Activated naive CD4-positive, alpha-beta T cell treated with anti-CD3 and anti-CD28 coated beads, Interleukin-2, amount 10 ng/mL, durations not matched to agents 7 days and 5 days (primary cell): Measurements from ENCODE around the gene WDR12.
"Not testable (repeated sequence)": the region's sequence is repeated elsewhere in the genome, so short reads cannot be mapped to it uniquely, and the experiment has no call there.

Experiments used
- CTCF ChIA-PET: fragments of 350-600 bp; sonication (Branson Sonifier 250); formaldehyde crosslinking; loops from one replicate; lab custom pipeline; 2021; ENCODE audit warnings: antibody characterized with exemption; lab: Charles Lee
- DNase-seq: peaks from one replicate; pipeline ENCODE4 v3.0.0-alpha.2; 2020
- H3K27ac Mint-ChIP-seq: one replicate; pipeline ENCODE4 v1.8.0; 2021; ENCODE audit warnings: mild to moderate bottlenecking, moderate library complexity, mixed read lengths
- H3K27me3 Mint-ChIP-seq: one replicate; pipeline ENCODE4 v1.8.0; 2021; ENCODE audit warnings: mild to moderate bottlenecking, mixed read lengths
- H3K36me3 Mint-ChIP-seq: one replicate; pipeline ENCODE4 v1.8.0; 2021; ENCODE audit warnings: mixed read lengths
- H3K4me1 Mint-ChIP-seq: one replicate; pipeline ENCODE4 v1.8.0; 2021; ENCODE audit warnings: mixed read lengths
- H3K4me3 Mint-ChIP-seq: one replicate; pipeline ENCODE4 v1.8.0; 2021; ENCODE audit warnings: mild to moderate bottlenecking, moderate library complexity, mixed read lengths
- H3K9me3 Mint-ChIP-seq: one replicate; pipeline ENCODE4 v1.8.0; 2021; ENCODE audit warnings: mixed read lengths

WDR12 gene

GRCh38 chr2:202912342-202913201 lies 1.1 kb upstream of the WDR12 start:
- H3K27me3 Mint-ChIP-seq, H3K36me3 Mint-ChIP-seq, CTCF ChIA-PET, H3K9me3 Mint-ChIP-seq: not testable (repeated sequence)
- peak; percentile 36 for DNase-seq
- Mint-ChIP-seq H3K4me1 (peaks cover 32% of the 10 kb centered on the region), H3K27ac (peak overlapping the region; percentile 97), H3K4me3 (peak overlapping the region; percentile 97)

- H3K9me3 Mint-ChIP-seq, result no peaks in the 10 kb centered on the region
- H3K4me1 Mint-ChIP-seq, result peaks cover 32% of the 10 kb centered on the region
- H3K36me3 Mint-ChIP-seq, result peaks cover 5% of the 10 kb centered on the region
- DNase-seq, result no peak
- H3K27ac Mint-ChIP-seq, result peak overlapping the region; percentile 97
- H3K4me3 Mint-ChIP-seq, result peak overlapping the region; percentile 97
- H3K27me3 Mint-ChIP-seq, result no peaks in the 10 kb centered on the region
- CTCF ChIA-PET, result interaction anchor here (0.6 to 1.2 kb wide), 4 partner anchors 21 to 544 kb away, joined by 3 to 4 read pairs (median 3); no protein-coding TSS in a partner anchor
These were observed 316 bp downstream of the WDR12 start for GRCh38 chr2:202911203-202911511.

DNA sequence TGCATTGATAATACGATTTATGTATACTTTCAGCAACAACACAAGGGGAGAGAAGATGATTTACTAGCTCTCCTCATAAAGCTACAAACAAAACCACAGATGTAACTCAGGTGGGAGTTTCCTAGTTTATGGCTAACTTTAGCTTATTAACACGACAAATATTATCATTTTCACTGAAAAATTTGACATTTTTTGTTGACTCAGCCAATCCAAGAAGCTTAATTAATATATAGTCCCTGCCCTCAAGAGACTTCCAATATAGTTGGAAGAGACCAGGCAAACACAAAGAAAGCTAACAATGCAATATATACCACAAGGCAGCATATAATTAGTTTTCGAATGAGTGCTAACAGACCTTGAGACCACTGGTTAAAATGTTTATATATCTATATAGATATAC lies 775 bp downstream of the WDR12 start:
- H3K9me3 Mint-ChIP-seq, result no peaks in the 10 kb centered on the region
- peaks cover 7% of the 10 kb centered on the region for H3K36me3 Mint-ChIP-seq
- no peak for DNase-seq
- peak overlapping the region; percentile 97 for H3K4me3 Mint-ChIP-seq
- CTCF ChIA-PET, result interaction anchor here (0.6 to 1.2 kb wide), 3 partner anchors 21 to 543 kb away, joined by 3 to 4 read pairs (median 3); no protein-coding TSS in a partner anchor
- H3K27ac Mint-ChIP-seq, result peak overlapping the region; percentile 21
- peaks cover 32% of the 10 kb centered on the region for H3K4me1 Mint-ChIP-seq
- no peaks in the 10 kb centered on the region for H3K27me3 Mint-ChIP-seq

- DNase-seq, H3K27ac Mint-ChIP-seq, H3K27me3 Mint-ChIP-seq, H3K9me3 Mint-ChIP-seq: not testable (repeated sequence)
- Mint-ChIP-seq H3K4me3 (peak overlapping the region; percentile 97), H3K36me3 (peaks cover 11% of the 10 kb centered on the region), H3K4me1 (peaks cover 32% of the 10 kb centered on the region)
- CTCF ChIA-PET, result interaction anchor here (1.2 kb wide), 1 partner anchor 322 kb away, joined by 3 read pairs; no protein-coding TSS in a partner anchor
These were observed 1.2 kb downstream of the WDR12 start for GRCh38 chr2:202910250-202910649.

DNA sequence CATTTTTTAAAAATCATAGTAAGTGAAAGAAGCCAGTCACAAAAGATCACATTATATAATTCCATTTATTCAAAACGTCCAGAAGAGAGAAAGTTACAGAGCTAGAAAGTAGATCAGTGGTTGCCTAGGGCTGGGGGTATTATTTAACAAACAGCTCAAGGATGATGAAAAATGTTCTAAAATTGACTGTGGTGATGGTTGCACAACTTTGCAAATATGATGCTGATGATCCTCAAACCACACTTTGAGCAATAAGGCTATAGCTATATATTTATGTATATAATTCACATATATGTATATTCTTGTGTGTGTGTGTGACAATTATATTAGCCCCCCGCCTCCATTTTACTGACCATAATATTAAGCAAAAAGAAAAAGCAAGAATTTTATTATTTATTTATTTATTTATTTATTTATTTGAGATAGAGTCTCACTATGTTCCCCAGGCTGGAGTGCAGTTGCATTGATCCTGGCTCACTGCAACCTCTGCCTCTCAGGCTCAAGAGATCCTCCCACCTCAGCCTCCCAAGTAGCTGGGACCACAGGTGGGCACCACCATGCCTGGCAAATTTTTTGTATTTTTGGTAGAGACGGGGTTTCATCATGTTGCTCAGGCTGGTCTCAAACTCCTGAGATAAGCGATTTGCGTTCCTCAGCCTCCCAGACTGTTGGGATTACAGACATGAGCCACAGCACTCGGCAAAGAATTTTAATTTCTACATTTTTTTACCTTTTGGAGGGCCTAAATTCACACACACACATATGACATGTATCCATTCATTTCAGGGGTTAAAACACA lies 1.9 kb downstream of the WDR12 start:
- no peak for DNase-seq
- Mint-ChIP-seq H3K4me3 (peak overlapping the region; percentile 46), H3K27me3 (no peaks in the 10 kb centered on the region), H3K4me1 (peaks cover 32% of the 10 kb centered on the region), H3K27ac (no peak overlapping the region), H3K9me3 (peaks cover 3% of the 10 kb centered on the region), H3K36me3 (peaks cover 16% of the 10 kb centered on the region)
- CTCF ChIA-PET, result no interaction called here

DNA sequence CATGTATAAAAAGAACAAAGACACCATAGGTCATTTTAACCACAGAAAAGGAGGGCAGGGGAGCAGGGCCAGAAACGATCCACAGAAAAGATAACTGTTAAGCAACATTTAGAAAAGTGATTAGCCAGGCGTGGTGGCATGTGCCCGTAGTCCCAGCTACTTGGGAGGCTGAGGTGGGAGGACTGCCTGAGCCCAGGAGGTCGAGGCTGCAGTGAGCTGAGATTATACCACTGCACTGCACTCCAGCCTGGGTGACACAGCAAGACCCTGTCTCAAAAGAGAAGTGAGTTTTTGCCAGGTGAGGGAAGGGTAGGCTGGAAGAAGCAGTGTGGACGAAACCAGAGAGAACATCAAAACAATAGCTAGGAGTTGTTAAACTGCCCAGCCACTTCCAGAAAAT lies 3.3 kb downstream of the WDR12 start:
- peaks cover 24% of the 10 kb centered on the region for H3K36me3 Mint-ChIP-seq
- H3K27ac Mint-ChIP-seq, result no peak overlapping the region
- peaks cover 3% of the 10 kb centered on the region for H3K9me3 Mint-ChIP-seq
- H3K4me3 Mint-ChIP-seq, result no peak overlapping the region
- peaks cover 32% of the 10 kb centered on the region for H3K4me1 Mint-ChIP-seq
- CTCF ChIA-PET, result no interaction called here
- H3K27me3 Mint-ChIP-seq, result no peaks in the 10 kb centered on the region
- DNase-seq, result no peak

GRCh38 chr2:202905507-202905906 lies 6.0 kb downstream of the WDR12 start:
- DNase-seq, H3K4me3 Mint-ChIP-seq, H3K27ac Mint-ChIP-seq, H3K9me3 Mint-ChIP-seq, CTCF ChIA-PET, H3K27me3 Mint-ChIP-seq: not testable (repeated sequence)
- H3K36me3 Mint-ChIP-seq, result peaks cover 24% of the 10 kb centered on the region
- peaks cover 25% of the 10 kb centered on the region for H3K4me1 Mint-ChIP-seq

- Mint-ChIP-seq H3K27ac (no peak overlapping the region), H3K4me3 (no peak overlapping the region), H3K9me3 (no peaks in the 10 kb centered on the region), H3K27me3 (no peaks in the 10 kb centered on the region), H3K4me1 (no peaks in the 10 kb centered on the region), H3K36me3 (peaks cover 21% of the 10 kb centered on the region)
- CTCF ChIA-PET, result no interaction called here
- DNase-seq, result no peak
These were observed 26.3 kb downstream of the WDR12 start for GRCh38 chr2:202885190-202885589.

GRCh38 chr2:202883987-202884675 lies 27.3 kb downstream of the WDR12 start:
- Mint-ChIP-seq H3K27ac (no peak overlapping the region), H3K4me3 (no peak overlapping the region), H3K4me1 (no peaks in the 10 kb centered on the region), H3K9me3 (no peaks in the 10 kb centered on the region), H3K36me3 (peaks cover 20% of the 10 kb centered on the region), H3K27me3 (no peaks in the 10 kb centered on the region)
- DNase-seq, result no peak
- CTCF ChIA-PET, result no interaction called here

- H3K27me3 Mint-ChIP-seq, result no peaks in the 10 kb centered on the region
- CTCF ChIA-PET, result no interaction called here
- peaks cover 13% of the 10 kb centered on the region for H3K36me3 Mint-ChIP-seq
- no peaks in the 10 kb centered on the region for H3K9me3 Mint-ChIP-seq
- no peak overlapping the region for H3K27ac Mint-ChIP-seq
- DNase-seq, result no peak
- no peaks in the 10 kb centered on the region for H3K4me1 Mint-ChIP-seq
- no peak overlapping the region for H3K4me3 Mint-ChIP-seq
These were observed 29.9 kb downstream of the WDR12 start for GRCh38 chr2:202881570-202881969.

- no peaks in the 10 kb centered on the region for H3K4me1 Mint-ChIP-seq
- CTCF ChIA-PET, result interaction anchor here (0.9 kb wide), 1 partner anchor 9 kb away, joined by 3 read pairs; no protein-coding TSS in a partner anchor
- peaks cover 3% of the 10 kb centered on the region for H3K27me3 Mint-ChIP-seq
- no peak overlapping the region for H3K4me3 Mint-ChIP-seq
- peaks cover 4% of the 10 kb centered on the region for H3K36me3 Mint-ChIP-seq
- no peak overlapping the region for H3K27ac Mint-ChIP-seq
- no peak for DNase-seq
- no peaks in the 10 kb centered on the region for H3K9me3 Mint-ChIP-seq
These were observed 33.8 kb downstream of the WDR12 start for GRCh38 chr2:202877699-202878098.

DNA sequence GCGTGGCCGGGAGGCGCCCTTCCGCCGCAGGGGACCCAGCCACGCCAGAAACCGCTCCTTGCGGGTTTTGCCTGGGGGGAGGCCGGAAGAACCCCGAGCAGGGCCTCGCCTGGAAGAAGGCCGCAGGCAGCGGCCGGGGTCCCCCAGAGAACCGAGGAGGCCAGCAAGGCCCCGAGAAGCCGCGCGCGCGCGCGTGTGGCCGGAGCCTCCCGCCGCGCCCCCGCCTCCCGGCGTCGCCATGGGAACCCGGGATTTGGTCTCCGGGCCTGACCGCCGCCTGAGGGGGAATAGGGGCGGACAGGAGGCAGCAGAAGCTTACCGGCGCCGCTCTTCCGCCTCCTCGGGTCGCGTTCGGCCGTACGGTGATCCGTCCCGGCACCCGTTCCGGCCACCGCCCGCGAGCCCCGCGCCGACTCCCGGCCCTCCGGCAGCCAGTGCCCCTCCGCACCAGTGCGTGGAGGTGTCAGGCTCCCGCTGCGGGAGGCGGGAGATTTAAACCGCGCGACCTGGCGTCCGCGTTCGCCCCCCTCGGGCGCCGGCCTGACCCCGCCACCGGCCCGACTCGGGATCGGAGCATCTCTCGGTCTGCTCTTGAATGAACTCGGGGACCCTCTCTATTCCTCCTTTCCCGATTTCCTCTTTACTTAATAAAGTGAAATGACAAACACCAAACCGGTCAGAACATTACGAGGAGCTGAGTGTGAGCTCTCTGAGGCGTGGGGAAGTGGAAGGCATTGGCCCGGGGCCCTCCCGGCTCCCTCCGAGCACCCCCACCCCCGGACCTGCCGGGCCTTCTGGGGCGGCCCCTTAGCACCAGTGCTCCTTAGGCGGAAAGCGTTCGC lies 40.0 kb downstream of the WDR12 start, which contains the start of gene ICA1L:
ICA1L (minus strand) TSS at position 467 of the 842 bp plus-strand sequence. CDS start 42,757 bp downstream, outside the sequence.
- Mint-ChIP-seq H3K36me3 (no peaks in the 10 kb centered on the region), H3K9me3 (no peaks in the 10 kb centered on the region), H3K27ac (peak within 1 kb of the TSS; percentile 82), H3K4me1 (peaks cover 14% of the 10 kb centered on the region), H3K4me3 (peak within 1 kb of the TSS; percentile 86), H3K27me3 (peaks cover 3% of the 10 kb centered on the region)
- CTCF ChIA-PET, result interaction anchor here (1.1 to 6.5 kb wide), 7 partner anchors 16 to 944 kb away, joined by 3 to 42 read pairs (median 5); partner anchors contain the start of gene FAM117B
- peak; percentile 72 for DNase-seq
